Embryonic facial prominence (tissue), 1 donor: ENCODE measurements around the gene CLEC2A.

Source experiments
- DNase-seq: peaks from one replicate; pipeline ENCODE4 v3.0.0-alpha.2; 2016; ENCODE audit errors: extremely low spot score

CLEC2A gene

GRCh38 chr12:9935026-9935425 lies 2.9 kb upstream of the CLEC2A start:
- no peak for DNase-seq

- DNase-seq = peak; percentile 25
These were observed 1.8 kb upstream of the CLEC2A start for GRCh38 chr12:9933958-9934357.

DNA sequence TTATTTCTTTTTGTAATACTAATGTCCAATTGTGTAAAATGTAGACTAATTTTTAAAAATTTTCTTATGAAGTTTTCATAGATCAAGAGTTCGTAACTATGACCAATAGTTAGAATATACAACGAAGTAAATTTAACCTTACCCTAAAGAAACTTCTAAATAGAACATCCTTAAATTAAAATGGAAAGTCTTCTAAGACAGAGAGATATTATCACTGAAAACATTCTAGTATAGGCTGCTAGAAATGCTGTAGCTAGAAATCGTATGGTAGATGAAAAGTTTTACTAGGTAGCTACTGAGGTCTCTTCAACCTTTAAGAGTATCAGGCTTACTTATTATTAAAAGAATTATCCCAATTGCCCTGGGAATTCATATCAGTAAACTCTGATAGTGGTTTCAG lies 925 bp downstream of the CLEC2A start:
- no peak for DNase-seq

GRCh38 chr12:9928607-9929006 lies 3.6 kb downstream of the CLEC2A start:
- DNase-seq = no peak

GRCh38 chr12:9926876-9927275 lies 5.3 kb downstream of the CLEC2A start:
- DNase-seq = no peak

DNA sequence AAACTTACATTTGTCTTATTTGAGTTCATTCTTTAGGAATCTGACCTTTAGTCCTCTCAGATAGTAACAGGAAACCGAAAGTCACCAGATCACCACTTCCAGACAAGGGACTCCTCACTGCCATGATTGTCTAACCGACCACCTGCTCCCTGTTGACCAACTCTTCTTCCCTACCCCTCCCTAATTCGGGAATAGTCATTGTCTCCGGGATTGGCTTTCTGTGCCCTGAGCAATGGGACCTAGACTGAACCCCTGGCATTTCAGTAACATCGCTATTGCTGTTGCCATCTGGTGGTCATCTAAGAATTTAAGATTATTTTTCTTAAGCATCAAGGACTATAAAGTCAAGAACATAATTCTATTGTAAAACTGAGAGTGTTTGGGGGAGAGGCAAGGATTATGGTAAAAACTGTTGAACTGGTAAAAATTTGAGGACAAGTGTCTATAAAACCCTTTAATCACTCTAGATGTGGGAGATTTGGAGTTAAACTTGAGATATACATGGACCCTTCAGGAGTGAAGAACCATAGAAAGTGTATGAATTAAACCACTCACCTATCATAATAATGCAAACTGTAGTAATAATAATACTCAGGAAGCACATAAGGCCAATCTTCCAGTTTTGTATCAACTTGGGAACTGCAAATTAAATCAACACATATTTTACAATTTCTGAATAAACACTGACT lies 6.3 kb downstream of the CLEC2A start:
- DNase-seq = no peak

DNA sequence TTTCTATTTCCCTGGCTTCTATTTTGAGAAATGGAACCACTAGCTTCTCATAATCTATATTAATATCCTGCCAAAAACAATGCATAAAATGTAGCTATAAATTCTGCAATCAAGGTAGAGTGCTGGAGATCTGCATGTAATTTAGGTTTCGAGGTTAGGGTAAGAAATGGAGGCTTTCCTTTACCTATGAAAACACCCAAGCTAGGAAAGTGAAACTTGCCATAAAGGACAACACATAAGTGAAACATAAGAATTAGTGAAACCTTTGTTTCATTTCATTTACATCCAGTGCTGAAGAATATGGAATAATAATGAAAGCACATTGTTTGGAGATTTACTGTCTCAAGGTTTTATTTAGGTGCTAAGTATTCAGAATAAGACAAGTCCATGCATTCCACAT lies 9.7 kb downstream of the CLEC2A start:
- DNase-seq = no peak

DNA sequence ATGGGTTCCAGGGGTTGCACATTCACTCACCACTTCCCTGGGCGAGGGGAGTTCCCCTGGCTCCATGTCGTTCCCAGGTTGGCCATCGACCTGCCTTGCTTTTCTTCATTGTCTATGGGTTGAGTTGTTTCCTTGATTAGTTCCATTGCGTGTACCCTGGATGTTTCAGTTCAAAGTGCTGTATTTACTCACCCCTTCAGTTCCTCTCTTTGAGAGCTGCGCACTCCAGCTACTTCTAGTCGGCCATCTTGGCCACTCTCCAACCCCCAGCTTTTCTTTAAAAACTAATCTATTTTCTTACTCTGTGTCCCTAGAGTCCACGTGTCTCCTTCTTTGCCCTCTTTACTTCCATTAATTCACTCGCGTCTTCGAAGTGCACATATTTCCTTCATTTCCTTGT lies 11.7 kb downstream of the CLEC2A start:
- no peak for DNase-seq

DNA sequence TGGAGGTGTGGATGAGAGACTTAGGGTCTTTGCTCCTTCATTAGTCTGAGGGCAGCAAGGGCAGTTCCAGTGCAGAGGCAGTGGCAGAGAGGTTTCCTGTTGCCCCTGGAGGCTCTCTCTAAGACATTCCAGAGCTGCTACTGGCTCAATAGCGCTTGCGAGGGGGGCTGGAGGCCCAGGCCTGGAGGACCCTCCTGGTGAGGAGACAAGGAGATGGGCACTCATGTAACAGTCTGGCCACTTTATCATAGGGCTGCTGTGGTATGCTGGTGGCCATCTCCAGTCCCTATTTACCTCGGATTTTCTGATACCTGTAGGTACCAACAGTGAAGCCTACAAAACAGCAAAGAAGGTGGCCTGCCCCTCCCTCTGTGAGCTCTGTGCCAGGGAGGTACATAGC lies 12.7 kb downstream of the CLEC2A start:
- no peak for DNase-seq

- DNase-seq = no peak
These were observed 20.5 kb downstream of the CLEC2A start for GRCh38 chr12:9911708-9912107.

- DNase-seq = no peak
These were observed 21.3 kb downstream of the CLEC2A start for GRCh38 chr12:9910716-9911421.

DNA sequence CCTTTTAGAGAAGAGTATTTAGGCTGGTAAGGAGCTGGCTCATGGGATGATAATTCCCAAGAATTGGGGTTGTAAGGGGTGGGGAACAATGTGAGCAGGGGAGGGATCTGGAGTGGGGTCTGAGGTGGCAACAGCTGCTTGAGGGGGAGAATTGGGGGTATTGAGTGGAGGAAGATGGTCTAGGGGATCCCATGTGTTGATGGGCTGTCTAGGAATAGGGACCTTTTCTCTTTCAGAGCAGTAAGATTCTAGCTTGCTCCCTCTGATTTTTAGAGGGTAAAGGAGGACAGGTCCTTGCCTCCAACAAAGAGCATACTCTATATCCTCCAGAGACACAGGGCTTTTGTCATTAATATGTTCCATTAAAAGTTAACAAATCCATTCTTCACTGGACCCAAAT lies 22.4 kb downstream of the CLEC2A start:
- no peak for DNase-seq

DNA sequence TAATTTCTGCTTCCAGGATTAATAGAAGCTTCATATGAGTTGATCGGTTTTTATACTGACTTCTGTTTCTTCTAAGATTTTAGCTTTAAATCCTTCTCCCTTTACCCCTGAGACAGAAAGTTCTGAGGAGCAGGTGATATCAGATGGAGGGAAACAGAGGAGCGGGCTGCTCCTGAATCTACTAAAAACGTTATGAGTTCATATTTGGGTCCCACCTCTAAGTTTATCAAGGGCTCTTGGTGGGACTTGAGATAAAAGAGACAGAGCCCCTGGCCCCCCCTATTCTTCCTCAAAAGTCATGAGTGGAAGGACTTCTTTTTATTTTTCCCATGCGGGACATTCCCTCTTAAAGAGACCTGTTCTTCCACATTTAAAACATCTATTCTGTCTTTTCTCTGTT lies 23.8 kb downstream of the CLEC2A start:
- DNase-seq = no peak

DNA sequence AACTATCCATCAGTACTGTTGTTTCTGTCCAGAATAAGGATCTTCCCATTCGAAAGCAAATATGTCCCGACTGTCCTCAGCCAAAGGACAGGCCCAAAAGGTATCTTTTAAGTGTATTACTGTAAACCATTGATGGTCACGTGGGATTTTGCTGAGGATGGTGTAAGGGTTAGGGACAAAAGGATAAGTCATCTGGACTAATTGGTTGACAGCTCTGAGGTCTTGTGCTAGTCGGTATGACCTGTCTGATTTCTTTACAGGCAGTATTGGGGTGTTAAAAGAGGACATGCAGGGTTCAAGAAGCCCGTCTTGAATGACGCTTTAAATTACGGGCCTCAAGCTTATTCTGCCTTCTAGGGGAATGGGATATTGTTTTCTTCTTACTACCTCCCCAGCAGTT lies 24.4 kb downstream of the CLEC2A start:
- DNase-seq = no peak

DNA sequence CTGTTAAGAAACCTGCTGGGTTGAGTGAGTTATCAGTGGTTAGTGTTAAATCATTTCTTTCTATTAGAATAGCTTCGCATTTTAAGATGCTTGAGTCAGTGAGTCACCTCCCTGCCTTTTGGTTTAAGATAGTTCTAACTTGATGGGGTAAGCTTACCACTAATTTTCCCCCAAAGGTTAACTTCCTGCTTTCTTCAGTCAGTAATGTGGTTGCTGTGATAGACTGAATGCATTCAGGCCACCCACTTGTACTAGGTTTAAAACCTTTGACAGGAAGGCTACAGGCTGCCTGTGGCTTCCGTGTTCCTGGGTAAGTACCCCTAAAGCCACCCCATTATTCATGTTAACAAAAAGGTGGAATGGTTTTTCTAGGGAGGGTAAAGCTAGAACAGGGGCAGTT lies 25.3 kb downstream of the CLEC2A start:
- no peak for DNase-seq

GRCh38 chr12:9902539-9903228 lies 29.5 kb downstream of the CLEC2A start:
- no peak for DNase-seq

DNA sequence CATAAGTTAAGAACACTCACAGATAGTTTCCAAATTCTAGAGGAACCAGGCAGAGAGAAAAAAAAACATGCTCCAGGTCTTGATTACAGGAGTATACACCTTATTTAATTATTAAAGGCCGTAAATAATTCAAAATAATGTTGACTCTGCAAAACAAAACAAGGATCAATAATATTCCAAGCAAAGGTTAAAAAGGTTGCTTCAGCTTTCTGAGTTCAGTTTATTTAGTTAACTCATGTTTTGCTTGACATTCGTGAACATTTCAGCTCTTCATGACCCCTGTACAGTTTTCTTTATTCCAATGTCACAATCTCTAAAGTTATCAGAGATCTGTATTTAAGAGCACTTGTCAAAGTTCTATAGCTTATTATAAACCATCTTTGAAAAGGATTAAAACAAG lies 31.2 kb downstream of the CLEC2A start:
- DNase-seq = no peak

DNA sequence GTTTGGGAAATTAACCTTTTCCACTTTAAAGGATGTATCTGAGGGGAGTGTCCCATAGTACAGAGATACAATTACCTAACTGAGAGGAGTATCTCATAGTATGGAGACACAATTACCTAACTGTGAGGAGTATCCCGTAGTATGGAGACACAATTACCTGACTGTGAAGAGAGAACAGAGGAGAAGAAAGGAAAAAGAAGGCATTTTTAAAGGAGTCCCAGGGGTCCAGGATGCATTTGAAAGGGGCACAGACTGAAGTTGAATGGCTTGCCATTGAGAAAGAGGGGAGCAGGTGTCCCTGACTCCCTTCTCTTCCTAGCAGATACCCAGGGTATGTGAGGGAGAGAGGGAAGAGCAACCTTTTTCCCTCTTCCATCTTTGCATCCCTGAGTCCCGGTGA lies 33.0 kb downstream of the CLEC2A start:
- DNase-seq = no peak

- no peak for DNase-seq
These were observed 34.6 kb downstream of the CLEC2A start for GRCh38 chr12:9897535-9897934.

- no peak for DNase-seq
These were observed 36.8 kb downstream of the CLEC2A start for GRCh38 chr12:9895215-9895971.

DNA sequence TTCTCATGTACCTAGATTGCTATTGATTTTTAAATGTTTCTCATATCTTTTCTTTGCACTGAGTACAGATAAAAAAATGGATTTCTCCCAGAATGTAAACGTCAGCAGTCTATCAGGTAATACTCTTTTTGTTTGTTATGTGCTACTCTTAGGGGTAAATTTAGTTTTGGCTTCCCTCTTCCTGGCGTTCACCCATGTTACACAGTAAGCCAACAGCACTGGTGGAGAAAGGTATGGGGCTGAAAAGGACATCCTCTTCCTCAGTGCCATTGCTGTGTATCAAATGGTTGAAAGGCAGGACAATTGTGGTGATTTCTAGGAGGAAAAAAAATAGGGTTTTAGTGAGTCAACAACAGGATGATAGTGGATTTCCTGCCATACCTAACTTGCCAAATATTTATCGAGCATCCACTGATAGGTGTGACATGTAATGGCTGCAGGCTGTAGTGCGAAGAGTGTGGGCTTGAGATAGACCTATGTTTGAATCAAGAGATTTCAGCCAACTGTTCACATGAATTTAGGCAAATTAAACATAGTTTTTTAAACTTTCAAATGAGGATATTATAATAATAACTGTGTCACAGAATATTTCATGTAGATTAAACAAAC lies 43.4 kb downstream of the CLEC2A start:
- no peak for DNase-seq

- DNase-seq = no peak
These were observed 49.0 kb downstream of the CLEC2A start for GRCh38 chr12:9883175-9883574.
